Stimulated activated CD4-positive, alpha-beta T cell treated with anti-CD3 and anti-CD28 coated beads, Interleukin-2, amount 100 ng/mL, for 24 hours (primary cell): ENCODE measurements around the gene NTN1.
"Not testable (repeated sequence)": the region's sequence is repeated elsewhere in the genome, so short reads cannot be mapped to it uniquely, and the experiment has no call there.

Experiments
- DNase-seq, 2 donors: peaks; one replicate each; pipeline ENCODE4 v3.0.0-alpha.2; 2020

NTN1 gene

DNA sequence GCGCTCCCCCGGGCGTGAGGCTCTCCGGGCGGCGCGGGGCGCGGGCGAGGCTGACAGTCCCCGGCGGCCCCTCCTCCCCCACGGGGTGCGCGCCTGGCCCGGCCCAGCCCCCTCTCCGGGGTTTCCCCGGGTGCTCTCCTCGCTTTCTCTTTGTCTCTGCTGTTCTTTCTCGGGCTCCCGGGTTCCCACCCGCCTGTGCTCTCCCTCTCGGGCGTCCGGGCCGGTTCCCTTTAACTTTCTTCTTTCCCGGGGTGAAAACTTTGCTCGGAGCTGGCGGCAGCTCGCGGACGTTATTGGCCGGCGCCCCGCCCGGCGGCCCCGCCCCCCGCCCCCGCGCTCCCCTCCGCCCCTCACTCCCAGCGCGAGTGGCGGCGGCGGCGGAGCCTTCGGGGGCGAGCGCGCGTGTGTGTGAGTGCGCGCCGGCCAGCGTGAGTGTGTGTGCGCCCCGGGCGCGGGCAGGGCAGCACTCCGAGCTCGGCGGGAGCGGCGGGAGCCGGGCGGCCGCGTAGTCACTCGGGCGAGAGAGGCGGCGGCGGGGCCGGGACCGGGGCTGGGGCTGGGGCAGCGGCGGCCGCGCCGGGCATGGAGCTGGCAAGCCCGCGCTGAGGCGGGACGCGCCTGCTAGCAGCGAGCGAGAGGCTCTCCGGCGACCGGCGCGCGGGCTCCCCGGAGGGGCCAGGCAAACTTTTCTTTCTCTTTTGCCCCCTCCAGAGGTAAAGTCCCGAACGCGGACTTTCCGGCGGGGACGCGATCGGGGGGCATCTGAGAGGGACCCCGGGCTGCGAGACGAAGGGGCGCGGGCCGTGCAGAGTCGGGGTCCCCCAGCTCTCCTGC is at the start of gene NTN1:
NTN1 (plus strand) TSS at position 353 of the 834 bp plus-strand sequence. CDS start 864 bp downstream, outside the sequence.
- peak; percentile 70 for DNase-seq

DNA sequence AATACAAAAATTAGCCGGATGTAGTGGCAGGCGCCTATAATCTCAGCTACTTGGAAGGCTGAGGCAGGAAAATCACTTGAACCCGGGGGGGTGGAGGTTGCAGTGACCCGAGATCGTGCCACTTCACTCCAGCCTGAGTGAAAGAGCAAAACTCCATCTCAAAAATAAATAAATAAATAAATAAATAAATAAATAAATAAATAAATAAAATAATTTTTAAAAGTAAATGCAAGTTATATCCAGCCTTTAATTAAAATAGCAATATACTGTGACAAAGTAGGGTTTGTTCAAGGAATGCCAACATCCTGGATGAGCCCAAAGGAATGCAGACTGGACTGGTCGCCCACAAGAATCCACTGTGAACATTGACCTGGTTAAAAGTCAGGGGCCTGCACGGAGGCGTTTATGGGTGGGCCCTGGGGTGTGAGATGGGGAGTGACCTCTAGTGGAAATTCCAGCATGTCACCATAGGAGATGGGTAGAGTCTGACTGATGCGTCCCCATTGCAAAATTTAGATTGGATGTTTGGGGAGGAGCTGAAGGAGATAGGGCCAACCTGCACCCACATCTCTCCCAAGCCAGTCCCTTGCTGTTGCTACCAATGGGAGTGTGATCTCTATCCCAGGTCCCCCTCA is 46.1 kb upstream of the NTN1 start:
- no peak for DNase-seq

DNA sequence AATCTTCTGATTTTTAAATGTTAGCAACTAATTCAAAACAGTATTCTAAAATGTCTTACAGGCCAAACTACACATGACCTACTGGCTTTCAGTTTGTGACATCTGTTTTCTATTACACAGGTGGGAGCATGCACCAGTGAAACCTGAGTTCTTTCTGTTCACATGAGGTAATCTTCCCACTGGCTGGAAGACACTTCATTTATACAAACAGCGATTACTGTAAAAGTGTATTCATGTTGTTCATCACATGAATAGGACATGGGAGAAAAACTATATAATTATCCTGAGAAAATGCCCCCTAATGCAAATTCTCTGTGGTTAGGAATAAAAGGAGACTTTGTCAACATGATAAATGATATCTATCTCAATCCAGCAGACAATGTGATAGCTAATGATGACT is 44.7 kb upstream of the NTN1 start:
- no peak for DNase-seq

DNA sequence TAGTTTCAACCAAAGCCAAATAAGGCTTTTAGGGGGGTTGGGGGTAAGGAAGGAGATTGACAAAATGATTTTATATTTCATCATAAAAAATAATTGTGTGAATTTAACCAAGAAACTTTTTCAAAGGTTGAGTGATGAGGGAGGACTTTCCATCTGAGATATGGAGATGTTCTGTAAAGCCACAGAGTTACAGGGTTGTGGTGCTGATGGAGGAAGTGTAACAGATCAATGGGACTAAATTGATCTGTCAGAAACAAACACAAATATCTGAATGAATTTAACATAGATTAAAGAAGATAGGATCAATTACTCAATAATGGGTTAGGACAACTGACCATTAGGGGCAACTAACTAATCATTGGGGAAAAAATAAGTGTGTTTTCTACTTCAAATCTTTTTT is 41.6 kb upstream of the NTN1 start:
- no peak for DNase-seq

DNA sequence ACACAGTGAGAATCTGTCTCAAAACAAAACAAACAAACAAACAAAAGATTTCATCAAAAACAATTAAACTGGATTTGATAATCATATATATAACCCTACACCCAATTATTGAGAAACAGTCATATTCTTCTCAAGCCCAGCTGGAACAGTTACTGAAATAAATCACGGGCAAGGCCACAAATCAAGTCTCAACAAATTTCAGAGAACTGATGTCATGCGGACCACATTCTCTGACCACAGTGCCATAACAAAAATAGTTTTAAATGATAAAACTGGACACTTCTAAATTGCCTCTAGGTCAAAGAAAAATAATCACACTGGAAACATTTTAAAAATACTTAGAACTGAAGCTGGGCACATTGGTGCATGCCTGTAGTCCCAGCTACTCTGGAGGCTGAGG is 39.9 kb upstream of the NTN1 start:
- DNase-seq, result no peak

DNA sequence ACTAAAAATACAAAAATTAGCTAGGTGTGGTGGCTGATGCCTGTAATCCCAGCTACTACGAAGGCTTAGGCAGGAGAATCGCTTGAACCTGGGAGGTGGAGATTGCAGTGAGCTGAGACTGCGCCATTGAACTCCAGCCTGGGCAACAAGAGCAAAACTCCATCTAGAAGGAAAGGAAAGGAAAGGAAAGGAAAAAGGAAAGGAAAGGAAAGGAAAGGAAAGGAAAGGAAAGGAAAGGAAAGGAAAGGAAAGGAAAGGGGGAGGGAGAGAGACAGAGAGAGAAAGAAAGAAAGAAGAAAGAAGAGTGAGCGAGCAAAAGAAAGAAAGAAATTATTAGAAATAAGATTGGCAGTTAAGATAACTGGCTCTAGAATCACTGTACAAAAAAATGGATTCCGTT is 37.1 kb upstream of the NTN1 start:
- DNase-seq, result not testable (repeated sequence)

DNA sequence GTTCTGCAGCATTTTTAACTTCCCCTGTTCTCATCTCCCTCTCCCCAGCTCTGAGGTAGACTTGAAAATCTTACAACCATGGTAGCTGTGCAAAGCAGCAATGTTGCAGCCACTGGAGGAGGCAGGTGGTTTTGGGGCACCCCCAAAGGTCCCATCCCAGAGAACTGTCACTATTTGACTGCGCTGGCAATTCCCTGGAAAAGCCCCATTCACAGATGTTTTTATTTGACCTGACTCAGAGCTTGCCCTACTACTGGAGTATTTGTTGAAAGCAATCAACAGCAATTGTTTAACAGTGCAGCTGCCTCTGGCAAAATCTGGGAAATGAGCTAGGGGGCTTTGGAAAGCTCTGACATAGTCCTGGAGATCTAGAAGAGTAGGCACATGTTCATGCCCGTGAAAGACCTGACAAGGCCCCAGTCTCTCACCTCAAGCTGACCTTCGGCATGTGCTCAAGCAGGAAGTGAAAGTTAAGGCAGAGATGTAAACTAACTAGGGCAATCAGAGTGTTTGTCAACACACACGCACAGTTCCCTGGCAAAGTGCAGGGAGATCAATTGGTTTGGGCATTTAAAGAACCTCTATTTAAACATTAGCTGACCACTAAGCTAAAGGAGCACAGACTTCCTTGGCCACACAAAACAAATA is 36.1 kb upstream of the NTN1 start:
- DNase-seq, result no peak

DNA sequence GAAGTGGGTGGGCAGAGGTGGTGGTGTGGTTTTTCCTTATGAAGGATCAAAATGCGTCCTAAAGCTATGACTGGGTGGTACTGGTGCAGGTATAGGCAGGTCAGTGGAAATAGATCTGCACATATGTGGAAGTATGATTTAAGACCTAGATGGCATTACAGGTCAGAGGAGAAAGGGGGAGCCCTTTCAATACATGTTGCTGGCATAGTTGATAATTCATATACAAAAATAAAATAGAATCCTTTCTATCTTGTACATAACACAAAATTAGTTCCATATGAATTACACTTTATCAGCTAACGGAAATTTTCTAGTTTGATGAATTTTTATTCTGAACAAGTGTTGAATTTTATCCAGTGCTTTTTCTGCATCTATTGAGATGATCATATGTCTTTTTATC is 35.0 kb upstream of the NTN1 start:
- DNase-seq, result no peak

DNA sequence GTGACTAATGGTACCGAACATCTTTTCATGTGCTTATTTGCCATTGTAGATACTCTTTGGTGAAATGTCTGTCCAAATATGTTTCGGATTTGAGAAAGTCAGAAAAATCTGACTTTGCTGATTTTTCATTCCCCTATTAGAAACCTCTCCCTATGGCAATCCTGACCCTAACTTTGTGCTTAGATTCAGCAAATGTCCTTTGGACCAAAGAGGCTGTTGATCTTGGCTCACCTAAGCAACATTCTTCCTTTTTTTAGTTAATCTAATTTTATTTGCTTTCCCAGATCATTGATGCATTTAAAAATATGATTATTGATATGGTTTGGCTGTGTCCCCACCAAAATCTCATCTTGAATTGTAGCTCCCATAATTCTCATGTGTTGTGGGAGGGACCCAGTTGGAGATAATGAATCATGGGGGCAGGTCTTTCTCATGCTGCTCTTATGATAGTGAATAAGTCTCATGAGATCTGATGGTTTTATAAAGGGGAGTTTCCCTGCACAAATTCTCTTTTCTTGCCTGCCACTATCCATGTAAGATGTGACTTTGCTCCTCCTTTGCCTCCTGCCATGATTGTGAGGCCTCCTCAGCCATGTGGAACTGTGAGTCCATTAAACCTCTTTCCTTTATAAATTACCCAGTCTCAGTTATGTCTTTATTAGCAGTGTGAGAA is 32.9 kb upstream of the NTN1 start:
- not testable (repeated sequence) for DNase-seq

DNA sequence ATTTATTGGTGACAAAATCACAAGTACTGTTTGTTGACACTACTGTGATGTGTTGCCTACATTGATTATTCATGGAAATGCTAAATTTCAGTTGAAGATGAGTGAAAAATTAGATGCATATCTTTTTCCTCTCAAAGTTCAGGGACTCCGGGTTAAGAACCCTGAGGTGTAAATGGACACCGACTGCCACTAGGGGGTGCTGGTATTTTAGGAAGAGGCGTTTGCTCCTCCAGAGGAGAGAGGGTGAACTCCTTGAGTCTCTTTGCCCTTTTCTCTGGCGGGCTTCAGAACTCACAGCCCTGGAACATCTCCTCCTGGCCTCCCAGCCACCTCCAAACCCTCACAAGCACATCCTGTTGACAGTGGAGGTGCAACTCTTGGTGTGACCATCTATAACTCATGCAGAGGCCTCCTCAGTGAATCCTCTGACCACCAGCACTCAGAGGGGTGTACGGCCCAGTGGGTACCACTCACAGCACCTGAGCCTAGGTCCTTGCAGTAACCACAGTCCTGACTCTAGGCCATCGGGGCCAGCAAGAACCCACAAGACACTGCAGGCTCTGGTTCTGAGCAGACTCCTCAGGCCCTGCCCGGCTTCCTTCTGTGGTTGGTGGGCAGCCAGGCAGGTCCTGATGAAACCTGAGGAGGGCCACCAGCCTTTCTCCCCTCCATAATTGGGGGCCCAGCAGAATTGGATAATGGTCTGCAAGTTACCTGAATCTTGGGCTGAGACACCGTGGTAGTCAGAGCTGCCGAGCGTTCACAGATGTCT is 29.6 kb upstream of the NTN1 start:
- peak; percentile 70 to 79 for DNase-seq

DNA sequence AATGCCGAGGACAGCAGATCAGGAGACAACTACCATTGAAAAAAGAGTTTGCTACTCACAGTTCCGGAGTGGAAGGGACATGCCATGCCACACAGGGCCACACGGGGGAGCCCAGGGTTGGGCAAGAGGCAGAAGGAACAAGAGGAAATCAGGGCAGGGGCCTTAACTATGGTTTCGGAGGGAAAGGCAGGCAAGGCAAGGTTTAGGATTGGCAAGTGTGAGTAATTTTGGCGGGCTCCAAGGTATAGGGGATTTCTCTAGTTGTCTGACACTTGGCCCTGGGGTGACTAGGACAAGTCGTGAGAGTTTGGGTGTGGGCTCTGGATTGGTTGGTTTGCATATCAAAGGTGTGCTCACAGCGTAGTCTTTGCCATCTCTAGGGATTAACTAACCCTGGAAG is 27.0 kb upstream of the NTN1 start:
- DNase-seq, result peak; percentile 79 to 83

DNA sequence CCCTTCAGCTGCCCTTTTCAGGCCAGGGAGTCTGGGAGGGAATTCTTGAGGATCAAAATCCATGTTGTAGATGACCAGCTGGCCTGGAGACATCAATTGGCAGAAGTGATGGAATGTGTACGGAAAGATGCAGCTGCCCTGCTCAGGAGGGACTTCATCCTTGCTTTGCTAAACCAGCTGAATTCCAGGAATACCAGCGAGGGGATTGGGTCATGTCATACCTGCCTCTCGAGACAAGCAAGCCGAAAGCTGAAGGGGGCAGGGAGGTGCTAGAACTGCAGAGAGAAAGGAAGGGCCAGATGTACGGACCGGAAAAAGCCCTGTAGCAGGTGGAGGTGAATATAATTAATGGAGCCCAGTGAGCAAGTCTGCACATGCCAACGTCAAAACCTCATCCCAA is 25.6 kb upstream of the NTN1 start:
- no peak for DNase-seq

DNA sequence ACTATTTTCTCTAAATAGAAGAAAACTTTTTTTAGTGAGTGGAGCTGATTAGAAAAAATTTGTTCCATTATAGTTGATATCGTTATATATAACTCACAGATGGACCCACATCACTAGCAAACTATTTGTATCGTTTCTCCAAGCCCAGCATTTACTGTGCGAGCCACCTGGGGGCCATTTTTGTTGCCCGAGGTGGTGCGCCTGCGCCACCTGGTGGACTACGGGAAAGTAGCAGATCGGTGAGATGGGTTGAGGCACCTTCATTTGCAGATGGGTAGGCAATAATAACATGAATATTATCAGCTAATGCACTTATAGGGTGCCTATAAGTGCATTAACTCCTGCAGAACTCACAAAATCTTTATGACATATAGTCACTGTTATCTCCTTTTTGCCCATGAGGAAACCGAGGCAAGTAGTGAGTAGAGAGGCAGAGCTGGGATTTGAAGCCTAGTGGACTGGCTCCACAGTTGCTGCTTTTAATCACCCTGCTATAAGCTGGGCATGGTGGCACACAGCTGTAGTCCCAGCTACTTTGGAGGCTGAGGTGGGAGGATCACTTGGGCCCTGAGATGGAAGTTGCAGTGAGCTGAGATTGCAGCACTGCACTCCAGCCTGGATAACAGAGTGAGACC is 23.2 kb upstream of the NTN1 start:
- DNase-seq, result peak; percentile 82 to 84

DNA sequence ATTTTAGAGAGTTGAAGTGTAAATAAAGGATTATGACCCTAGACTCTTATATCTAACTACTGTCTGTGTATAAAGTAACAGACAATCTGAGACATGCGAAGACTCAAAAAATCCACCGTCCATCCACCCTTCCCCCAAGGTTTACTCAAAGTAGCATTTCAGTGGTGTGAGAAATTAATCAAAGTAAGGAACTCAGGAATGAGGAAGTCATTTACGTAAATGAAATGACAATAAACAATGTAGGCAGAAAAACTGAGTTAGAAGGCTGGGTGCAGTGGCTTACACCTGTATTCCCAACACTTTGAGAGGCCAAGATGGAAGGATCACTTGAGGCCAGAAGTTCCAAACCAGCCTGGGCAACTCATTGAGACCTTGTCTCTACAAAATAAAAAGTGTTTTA is 19.8 kb upstream of the NTN1 start:
- no peak for DNase-seq

DNA sequence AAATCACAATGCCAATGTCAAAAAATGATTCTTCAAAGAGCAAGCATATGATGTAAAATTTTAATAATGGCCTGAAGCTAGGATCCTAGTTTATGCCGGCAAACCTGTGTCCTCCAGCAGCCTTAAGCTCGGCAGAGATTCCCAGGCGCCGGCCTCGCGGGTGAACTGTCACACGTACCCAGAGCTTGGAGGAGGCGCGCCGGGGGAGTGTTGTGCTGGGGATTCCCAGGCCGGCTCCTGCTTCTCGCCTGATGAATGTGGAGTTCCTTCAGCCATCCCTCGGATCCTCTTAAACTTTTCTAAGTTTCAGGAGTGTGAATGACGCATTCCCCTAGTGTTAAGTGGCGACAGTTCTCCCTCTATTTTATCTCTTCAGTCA is 19.1 kb upstream of the NTN1 start:
- no peak for DNase-seq

DNA sequence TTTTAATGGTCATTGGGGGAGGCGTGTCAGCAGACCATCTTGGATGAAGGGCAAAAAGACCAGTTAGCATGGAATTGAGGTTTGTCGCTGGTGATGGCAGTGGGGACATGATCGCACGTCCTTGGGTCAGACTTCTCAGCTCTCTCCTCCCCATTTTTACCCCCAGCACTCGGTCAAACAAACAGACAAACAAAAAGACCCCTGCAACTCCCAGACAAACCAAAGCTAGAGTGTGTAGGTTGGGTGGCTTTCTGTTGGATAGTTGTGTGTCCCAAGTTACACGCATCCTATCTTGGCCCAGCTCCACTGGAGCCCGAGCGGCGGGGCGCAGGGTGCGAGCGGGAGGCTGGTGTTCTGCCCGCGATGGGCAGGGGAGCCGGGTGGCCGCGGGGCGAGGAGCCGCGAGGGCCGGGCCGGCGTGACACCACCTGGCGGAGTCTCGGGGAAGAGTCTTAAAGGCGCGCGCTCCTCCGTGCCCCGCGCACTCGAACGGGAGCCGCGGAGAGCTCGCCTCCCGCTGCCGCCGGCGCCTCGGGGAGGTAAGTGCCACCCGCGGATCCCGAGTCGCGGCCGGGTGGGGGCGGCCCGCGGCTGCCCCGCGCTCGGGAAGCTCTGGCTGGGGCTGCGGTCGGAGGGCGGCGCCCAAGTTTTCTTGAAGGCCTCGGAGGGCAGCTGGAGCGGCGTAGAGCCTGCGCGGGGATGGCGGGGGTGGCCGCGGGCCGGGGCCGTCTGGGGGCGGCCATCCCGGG is 18.5 kb upstream of the NTN1 start:
- DNase-seq, result peak; percentile 39 to 58

DNA sequence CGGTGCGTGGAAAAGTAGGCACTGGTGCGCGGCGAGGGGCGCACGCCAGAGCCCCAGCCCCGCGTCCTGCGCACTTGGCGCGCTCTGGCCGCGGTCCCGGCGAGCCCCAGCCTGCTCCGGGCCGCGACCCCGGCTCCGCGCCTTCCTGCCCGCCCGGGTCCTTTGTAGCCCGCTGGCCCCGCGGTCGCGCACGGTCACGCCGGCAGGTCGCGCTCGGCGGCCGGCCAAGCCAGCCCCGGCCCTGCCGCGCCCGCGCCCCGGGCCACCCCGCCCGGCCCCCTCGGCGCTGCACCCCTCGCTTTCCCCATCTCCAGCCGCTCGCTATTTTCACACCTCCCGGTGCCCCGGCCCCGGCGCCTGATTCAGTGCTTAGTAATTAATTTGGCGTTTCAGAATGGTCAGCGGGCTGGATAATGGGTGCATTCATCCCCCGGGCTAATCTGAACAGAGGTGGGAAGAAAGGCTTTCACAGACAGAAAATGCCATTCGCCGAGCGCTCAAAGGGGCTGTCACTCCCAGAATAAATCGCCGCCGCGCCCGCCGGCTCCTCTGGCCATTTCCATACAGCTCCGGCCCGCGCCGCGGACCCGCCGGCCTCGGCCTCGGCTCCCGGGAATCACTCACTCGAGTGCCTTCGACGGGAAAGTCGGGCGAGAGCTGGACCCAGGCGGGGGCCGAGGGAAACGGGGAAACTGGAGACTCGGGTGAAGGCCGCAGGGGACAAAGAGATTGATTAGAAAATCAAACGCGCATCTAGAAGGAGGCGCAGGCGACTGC is 17.8 kb upstream of the NTN1 start:
- DNase-seq, result no peak

DNA sequence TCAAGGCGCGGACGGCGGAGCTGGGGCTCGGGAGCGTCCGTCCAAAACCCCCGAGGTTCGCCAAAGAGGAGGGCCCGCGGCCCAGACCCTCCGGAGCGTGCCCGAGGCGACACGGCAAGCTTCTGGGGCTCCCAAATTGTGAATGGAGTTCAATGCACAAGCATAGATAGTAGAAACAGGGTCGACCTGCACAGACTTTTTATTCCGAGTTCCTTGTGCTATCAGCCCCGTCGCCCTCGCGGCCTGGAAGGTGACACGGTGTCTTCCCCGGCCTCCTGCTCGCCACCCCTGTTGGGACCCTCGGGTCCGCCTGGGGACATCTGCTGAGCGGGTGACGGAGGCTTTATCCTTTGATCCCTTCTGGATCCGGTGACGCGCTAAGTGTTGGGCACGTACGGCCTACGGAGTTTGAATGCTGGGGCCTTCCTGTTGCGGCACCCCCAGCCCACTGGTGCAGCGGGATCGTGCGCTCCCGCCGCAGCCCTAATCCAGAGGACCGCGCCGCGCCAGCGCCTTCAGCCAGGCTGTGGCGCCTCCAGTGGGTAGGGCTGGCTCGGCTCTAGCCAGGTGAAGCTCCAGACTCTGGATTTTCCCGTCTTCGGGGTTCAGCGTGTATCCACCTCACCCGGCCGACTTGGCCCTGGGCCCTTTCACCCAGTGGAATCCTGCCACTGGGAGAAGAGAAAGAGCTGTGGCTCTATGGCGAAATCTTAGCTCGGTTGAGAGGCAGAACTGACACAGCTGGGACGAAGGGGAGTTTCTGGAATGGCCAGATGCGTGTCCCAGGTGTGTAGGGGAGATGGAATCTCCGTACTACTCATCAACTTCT is 17.0 kb upstream of the NTN1 start:
- DNase-seq, result no peak

DNA sequence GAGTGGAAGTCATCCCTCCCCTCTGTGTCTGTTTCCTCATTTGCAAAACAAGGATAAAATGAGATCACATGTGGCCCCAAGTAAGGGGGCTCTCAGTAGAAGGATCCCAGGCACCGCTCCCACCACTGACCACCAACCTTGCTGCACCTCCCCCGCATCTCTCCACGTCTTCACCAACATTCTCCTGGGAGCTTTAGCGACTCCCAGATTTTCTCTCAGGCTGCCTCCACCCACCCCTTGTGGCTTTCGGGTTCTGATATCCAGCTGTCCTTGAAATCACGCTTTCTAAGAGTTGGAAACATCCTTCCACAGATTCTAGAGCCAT is 16.4 kb upstream of the NTN1 start:
- no peak for DNase-seq
